Measurements from ENCODE around the gene POU2AF1.
A peak's percentile ranks its signal among the peaks of the same experiment; 100 is the strongest.
"Not testable (repeated sequence)": the region's sequence is repeated elsewhere in the genome, so short reads cannot be mapped to it uniquely, and the experiment has no call there.

The POU2AF1 gene

DNA sequence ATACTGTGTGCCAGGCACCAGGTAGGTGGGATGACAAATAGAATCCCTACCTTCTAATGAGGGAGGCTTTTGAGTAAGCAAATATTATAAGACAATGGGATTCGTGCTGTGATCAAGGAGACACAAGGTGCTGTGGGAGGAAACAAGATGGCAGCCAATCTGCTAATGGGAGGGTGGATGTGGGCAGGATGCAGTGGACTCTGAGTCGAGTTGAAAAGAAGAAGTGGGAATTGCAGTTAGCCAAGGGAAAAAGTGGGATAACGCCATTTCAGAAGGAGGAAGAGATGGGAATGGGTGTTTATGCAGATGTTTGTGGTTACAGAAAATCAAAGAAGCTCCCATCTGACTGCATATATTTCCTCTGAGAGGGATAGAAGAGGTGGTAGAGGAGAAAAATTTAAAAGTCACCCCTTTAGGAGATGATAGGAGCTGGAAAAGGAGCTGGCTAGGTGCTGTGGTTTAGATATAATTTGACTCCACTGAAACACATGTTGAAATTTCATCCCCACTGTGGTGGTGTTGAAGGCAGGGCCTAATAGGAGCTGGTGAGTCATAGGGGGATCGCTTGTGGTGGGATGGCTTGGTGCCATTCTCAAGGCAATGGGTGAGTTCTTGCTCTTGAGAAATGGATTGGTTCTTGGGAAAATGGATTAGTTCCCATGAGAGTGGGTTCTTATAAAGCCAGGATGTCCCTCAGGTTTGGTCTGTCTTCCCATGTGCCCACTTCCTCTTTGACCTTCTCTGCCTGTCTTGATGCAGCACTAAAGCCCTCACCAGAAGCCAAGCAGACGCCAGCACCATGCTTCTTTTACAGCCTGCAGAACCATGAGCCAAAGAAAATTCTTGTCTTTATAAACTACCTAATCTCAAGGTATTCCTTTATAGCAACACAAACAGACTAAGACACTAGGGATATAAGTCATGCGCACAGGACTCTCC is 30.0 kb upstream of the POU2AF1 start:
- peak; percentile 52 for DNase-seq (ENCODE audit: low read depth)

GRCh38 chr11:111407652-111408051 is 28.6 kb upstream of the POU2AF1 start:
- DNase-seq (ENCODE audit: low read depth), result no peak

DNA sequence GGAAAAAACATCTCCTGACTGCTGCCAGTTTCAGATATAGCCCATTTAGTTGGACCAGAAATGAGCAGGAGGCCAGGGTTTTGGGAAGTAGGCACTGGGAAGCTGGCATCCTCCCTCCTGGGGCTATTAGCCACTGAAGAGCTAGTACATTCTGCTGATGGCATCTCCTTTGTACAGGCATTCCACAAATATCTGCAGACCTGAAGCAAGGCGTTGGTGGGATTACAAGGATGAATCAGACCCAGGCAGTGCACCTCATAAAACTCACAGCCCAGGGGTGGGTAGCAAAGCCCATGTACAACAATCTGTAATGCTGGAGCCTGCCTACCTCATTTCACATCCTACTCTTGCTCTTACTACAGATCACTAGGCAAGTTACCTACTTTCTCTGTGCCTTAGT is 27.5 kb upstream of the POU2AF1 start:
- DNase-seq (ENCODE audit: low read depth), result no peak

GRCh38 chr11:111406091-111406490 is 27.0 kb upstream of the POU2AF1 start:
- DNase-seq (ENCODE audit: low read depth), result no peak

- DNase-seq (ENCODE audit: low read depth), result no peak
These were observed 26.5 kb upstream of the POU2AF1 start for GRCh38 chr11:111405551-111405950.

- DNase-seq (ENCODE audit: low read depth), result no peak
These were observed 24.1 kb upstream of the POU2AF1 start for GRCh38 chr11:111403051-111403726.

DNA sequence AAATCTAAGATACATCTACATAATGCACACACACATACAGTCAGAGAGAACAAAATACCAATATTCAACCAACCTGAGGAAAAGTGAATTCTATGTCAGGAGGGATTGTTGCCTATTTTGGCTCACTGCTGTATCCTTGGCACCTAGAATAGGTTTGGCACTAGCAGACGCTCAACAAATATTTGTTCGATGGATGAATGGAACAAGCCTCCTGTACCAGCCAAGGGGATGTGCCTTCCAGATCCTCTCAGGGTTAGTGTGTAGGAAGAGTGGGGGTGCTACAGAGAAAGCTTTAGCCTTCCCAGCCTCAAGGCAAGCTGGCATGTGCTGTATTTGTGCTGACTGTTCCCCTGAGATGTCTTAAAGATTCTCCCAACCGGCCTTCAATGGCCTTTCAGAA is 23.3 kb upstream of the POU2AF1 start:
- DNase-seq (ENCODE audit: low read depth), result no peak

- DNase-seq (ENCODE audit: low read depth), result not testable (repeated sequence)
These were observed 22.9 kb upstream of the POU2AF1 start for GRCh38 chr11:111401957-111402356.

DNA sequence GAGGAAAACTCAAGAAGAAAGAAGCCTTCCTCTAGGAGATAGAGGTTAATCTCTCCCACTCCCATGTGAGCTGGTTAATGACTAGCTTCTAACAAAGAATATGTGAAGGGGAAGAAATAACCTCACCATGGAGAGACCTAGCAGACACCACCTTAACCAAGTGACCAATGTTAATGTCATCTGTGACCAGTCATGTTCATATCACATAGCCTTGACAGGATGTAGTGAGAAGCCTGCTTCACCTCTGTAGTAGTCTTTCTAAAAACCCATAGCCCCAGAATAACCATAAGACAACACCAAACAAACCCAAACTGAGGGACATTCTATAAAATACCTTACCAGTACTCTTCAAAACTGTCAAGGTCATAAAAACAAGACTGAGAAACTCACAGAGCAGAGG is 21.5 kb upstream of the POU2AF1 start:
- no peak for DNase-seq (ENCODE audit: low read depth)

GRCh38 chr11:111399187-111400031 is 20.3 kb upstream of the POU2AF1 start:
- DNase-seq (ENCODE audit: low read depth), result no peak

- no peak for DNase-seq (ENCODE audit: low read depth)
These were observed 18.0 kb upstream of the POU2AF1 start for GRCh38 chr11:111397034-111397433.

- DNase-seq (ENCODE audit: low read depth), result no peak
These were observed 16.7 kb upstream of the POU2AF1 start for GRCh38 chr11:111395749-111396148.

- DNase-seq (ENCODE audit: low read depth), result no peak
These were observed 16.0 kb upstream of the POU2AF1 start for GRCh38 chr11:111395081-111395480.

DNA sequence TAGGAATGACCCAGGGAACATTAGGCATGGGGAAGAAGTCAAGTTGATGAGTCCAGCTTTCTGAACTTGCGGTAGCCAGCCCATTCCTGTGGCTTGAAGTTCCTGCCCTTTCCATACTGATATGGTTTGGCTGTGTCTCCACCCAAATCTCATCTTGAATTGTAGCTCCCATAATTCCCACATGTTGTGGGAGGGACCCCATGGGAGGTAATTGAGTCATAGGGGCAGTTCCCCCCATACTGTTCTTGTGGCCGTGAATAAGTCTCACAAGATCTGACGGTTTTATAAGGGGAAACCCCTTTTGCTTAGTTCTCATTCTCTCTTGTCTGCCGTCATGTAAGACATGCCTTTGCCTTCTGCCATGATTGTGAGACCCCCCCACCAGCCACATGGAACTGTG is 15.1 kb upstream of the POU2AF1 start:
- not testable (repeated sequence) for DNase-seq (ENCODE audit: low read depth)

DNA sequence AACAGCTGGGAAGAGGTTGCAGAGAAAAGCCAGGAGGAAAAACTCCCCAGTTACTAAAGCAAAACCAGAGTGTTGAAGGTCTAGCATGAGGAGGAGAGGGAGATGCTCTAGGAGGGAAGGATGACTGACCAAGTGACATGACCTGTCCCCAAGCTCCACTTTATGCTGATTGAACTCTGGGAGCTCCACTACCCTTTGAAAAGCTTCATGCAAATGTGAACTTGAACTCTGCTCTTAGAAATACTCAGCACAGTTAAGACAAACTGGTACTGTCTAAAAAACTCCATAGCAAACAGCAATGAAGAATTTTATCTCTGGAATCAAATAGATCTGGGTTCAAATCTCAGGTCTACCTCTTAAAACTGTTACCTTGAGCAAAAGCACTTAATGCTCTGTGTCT is 14.5 kb upstream of the POU2AF1 start:
- DNase-seq (ENCODE audit: low read depth), result no peak

GRCh38 chr11:111393096-111393495 is 14.0 kb upstream of the POU2AF1 start:
- DNase-seq (ENCODE audit: low read depth), result no peak

DNA sequence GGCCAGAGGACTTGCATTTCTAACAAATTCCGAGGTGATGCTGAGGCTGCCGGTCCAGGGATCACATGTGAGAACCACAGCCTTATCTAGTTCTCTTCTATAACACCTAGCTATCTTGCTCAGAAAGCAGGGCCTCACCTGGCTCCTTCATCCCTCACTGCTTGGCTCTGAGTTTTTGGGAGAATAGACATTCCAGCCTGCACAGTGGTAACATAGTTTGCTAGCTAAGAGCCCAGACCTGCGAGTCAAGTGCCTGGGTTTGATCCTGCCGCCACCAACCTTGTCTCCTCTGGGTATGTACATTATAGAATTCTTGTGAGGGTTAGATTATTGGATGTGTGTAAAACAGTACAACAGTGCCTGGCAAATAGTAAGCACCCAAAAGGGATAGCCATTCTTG is 13.5 kb upstream of the POU2AF1 start:
- no peak for DNase-seq (ENCODE audit: low read depth)

- no peak for DNase-seq (ENCODE audit: low read depth)
These were observed 12.5 kb upstream of the POU2AF1 start for GRCh38 chr11:111391328-111392124.

DNA sequence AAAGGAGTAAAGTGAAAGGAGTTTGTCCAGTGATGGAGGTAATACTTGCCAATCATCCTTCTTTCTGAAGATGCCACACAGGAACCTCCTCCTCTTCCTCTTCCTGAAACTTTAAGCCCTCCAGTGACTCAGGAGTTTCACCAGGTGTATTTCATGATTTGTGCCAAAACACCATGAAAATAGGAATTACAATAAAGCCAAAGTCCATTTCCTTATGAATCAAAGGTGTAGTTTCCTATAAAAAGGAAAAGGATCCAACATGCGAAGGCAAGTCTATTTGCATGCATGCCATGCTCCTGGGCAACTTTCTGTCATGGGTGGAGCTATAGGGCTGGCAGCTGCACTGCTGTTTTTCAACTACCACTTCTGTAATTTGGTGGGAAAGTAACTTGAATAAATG is 9.8 kb upstream of the POU2AF1 start:
- no peak for DNase-seq (ENCODE audit: low read depth)

DNA sequence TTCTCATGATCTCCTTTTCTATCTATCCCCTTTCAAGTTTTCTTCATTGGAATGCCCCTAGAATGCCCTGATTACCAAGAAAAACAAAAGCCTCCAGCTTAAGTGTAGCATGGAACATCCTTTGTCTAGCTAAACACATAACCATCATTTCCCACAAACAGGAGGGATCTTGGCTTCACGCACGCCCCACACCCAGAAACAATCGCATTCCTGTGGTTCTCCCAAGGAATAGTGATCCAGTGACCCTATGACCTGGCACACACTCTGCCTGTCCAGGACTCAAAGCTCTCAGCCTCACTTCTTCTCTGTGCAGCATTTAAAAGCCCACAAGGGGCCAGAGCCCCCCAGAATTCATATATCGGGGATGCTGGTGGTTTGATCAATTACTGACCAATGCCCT is 9.3 kb upstream of the POU2AF1 start:
- DNase-seq (ENCODE audit: low read depth), result no peak

DNA sequence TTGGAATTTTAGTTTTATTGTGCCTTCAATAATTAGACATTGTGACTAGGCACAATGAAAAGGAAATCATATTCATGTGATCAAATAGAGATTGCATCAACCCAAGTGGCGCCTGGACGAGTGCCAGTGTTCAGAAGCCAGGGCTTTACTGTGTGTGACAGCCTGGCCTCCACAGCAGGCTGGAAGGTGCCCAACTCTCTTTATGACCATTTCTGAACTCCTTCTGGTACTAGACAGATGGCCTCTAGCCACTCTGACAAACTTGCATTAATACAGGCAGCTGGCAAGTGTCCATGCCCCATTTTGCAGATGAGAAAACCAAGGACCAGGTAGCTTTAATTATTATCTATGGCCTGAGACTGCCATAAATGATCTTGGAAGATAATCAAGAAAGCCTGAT is 8.3 kb upstream of the POU2AF1 start:
- no peak for DNase-seq (ENCODE audit: low read depth)
